GM19035 (cell line): ENCODE data around the gene PRKCB.
"Not testable (repeated sequence)": the region's sequence is repeated elsewhere in the genome, so short reads cannot be mapped to it uniquely, and the experiment has no call there.

Experiments used
- ATAC-seq: cut with Tn5 transposase; IDR thresholded peaks from one replicate; pipeline ENCODE4 v1.9.1; 2021; ENCODE audit not compliant: unreplicated experiment

The PRKCB gene

GRCh38 chr16:24151482-24151939 lies 315.7 kb downstream of the PRKCB start:
- ATAC-seq: no peak

- not testable (repeated sequence) for ATAC-seq
Observed at GRCh38 chr16:24152048-24152447, 316.3 kb downstream of the PRKCB start.

DNA sequence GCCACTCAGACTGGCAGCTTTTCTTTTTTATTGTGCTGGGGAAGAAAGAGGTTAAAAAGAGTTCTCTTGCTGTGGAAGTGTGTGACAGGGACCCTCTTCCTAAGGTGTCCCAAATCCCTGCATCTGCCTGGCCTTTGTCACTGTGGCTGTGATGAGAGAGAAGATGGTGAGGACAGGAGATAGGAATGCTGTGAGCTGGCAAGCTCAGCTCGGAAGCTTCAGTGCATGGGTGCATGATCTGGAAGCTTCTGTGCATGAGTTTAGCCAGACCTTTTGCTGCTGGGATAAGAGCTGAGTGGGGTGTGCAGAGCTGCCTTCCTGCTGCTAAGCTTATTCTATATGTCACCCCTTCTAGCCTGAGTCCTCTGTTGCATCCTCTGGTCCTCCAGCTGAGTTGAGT lies 317.0 kb downstream of the PRKCB start:
- no peak for ATAC-seq

- no peak for ATAC-seq
Observed at GRCh38 chr16:24156777-24157176, 321.0 kb downstream of the PRKCB start.

DNA sequence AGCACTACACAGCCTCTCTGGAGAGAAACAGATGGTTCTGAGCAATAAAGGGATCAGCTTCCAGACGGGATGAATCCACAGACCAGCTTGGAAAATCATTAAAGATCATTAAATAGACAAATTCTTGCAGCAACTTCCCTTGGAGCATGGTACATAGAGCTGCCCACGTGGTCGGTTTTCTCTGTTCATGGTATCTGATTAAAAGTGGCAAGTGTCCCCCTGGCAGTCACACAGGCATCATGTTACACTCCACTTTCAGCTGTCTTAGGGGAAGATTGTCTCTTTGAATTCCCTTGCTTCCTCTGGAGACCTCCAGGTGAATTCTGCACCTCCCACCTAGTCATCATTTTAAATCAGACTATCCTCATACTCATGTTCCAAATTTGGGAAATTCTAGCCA lies 328.2 kb downstream of the PRKCB start:
- ATAC-seq: no peak

- ATAC-seq: no peak
Observed at GRCh38 chr16:24164416-24164815, 328.6 kb downstream of the PRKCB start.

DNA sequence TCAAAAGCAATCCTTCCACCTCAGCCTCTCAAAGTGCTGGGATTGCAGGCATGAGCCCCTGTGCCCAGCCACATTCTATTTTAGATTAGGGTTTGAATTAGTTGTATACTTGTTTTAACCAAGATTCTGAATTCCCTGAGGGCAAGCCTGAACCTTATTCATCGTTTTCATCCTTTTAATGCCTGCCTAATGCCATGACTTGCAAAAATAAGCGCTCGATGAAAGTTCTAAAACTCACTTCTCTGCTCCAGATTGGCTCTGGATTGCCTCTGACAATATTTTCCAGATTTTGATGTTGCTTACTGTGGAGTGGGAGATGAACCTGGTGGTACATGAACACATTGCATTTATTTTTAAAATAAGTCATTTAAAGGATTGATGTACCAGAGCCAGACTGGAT lies 329.5 kb downstream of the PRKCB start:
- no peak for ATAC-seq

GRCh38 chr16:24166661-24167528 lies 331.1 kb downstream of the PRKCB start:
- no peak for ATAC-seq

GRCh38 chr16:24168856-24169255 lies 333.1 kb downstream of the PRKCB start:
- no peak for ATAC-seq

GRCh38 chr16:24170407-24170806 lies 334.6 kb downstream of the PRKCB start:
- ATAC-seq: no peak

GRCh38 chr16:24174504-24174903 lies 338.7 kb downstream of the PRKCB start:
- no peak for ATAC-seq

GRCh38 chr16:24174957-24175356 lies 339.2 kb downstream of the PRKCB start:
- ATAC-seq: no peak

GRCh38 chr16:24178496-24178895 lies 342.7 kb downstream of the PRKCB start:
- ATAC-seq: no peak

- ATAC-seq: no peak
Observed at GRCh38 chr16:24180451-24180850, 344.7 kb downstream of the PRKCB start.

- ATAC-seq: no peak
Observed at GRCh38 chr16:24188021-24188542, 352.3 kb downstream of the PRKCB start.

GRCh38 chr16:24188751-24189318 lies 353.1 kb downstream of the PRKCB start:
- ATAC-seq: no peak

DNA sequence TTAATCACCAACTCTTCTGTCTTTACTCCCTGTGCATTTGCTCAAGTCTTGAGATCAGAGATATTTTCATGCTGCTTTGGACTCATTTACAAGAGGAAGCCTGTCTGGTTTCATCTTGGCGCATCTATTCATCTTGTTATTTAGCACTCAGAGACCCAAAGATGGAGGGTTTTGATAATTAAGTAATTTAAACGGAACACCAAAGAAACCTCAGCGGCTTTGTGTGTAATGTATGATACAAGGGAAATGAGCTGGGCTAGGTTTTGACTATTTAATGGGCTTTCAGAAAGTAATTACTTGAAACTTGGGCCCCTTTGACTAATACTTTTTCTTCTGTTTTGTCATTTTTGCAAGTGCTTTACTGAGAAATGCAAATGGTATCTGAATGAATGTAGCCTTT lies 354.2 kb downstream of the PRKCB start:
- no peak for ATAC-seq

GRCh38 chr16:24191876-24192402 lies 356.2 kb downstream of the PRKCB start:
- no peak for ATAC-seq

DNA sequence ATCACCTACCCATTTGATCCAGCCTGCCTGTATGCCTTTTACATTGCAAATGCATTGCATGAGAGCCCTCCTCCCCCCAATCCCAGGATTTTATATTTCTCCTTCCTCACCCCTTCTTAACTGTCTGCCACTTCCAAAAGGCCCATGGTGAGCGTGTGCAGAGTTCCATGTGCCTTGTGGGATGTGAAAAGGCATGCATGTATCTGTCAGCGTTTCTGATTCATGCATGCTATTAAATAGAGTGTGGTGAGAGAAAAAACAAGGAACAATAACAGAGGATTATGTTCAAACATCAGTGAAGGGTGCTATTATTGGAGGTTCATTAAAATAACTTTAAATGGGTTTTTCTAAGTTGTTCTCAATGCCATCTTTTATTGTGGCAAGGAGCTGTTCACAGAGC lies 359.4 kb downstream of the PRKCB start:
- ATAC-seq: no peak

DNA sequence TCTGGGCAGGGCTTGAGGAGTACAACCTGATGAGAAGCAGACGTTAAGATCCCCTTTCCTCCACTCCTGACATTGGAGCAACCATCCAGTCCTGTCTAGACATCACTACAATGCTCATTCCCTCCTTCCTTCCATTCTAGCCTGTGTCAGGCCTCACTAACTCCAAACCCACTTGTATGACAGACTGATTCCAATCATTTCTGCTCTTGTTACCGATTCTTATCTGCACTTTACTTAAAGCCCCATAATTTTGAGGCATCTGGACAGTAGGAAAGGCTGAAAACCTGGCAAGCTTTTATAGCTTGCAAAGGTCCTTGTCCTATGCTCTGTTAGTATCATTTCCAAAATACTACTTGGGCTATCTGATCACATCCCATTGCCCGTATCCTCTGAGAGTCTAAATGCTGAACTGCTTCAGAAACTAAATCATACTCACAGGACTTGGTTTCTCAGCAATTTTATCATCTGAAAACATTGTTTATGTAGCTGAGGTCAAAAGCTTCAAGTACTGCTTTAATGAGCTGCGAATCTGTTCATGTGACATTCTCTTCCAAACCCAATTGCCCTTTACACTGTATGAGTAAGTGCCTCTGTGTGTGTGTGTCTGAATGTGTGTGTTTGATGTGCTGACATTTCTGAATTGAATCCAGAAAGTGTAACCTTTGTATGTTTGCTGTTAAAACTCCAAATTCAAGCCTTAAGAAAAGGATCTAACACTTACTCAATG lies 363.2 kb downstream of the PRKCB start:
- no peak for ATAC-seq

GRCh38 chr16:24203675-24204074 lies 367.9 kb downstream of the PRKCB start:
- ATAC-seq: no peak
